SH-SY5Y (cell line): ENCODE results near the gene C1R.

ENCODE experiments used
- GATA2 ChIP-seq: IDR thresholded peaks from 2 replicates; pipeline ENCODE4 v1.6.1; 2011; ENCODE audit warnings: mild to moderate bottlenecking, low read depth, low read length
- GATA3 ChIP-seq: IDR thresholded peaks from 2 replicates; pipeline ENCODE4 v1.6.1; 2011; ENCODE audit warnings: low read depth, mild to moderate bottlenecking, low read length, moderate library complexity

DNA sequence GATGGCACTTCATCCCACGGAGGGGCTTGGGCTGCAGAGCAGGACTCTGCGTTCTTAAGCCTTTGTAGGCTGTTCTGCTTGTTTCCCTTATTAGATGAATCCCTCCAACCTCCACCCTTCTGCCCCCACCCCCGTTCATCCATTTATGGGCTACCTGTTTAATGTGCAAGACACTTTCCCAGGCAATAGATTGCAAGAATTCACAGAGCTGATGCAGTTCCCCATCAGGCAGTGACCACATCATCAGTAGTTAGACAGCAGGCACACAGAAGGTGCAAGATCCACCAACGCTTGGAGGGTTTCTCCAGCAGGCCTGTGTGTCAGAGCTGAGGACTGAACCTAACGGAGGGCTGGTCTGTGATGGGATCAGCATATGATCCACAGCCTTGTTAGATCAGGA lies 1.2 kb upstream of the C1R start:
- no peak for TF ChIP-seq GATA2
- no peak for TF ChIP-seq GATA3
